ENCODE measurements around the gene OTOG. TPM values are rescaled to one million over a fixed set of nuclear protein-coding genes. Genes with fewer than 3 reads are reported as not detected.

OTOG gene
- total and polyA plus RNA-seq, 2 of the 8 experiments (the other 6 are each of a cell fraction or from before 2014, with no cell fraction given), result 0.41 to 1.5 TPM

GRCh38 chr11:17514476-17514875 is 32.6 kb upstream of the OTOG start:
- Histone ChIP-seq H3K18ac (ENCODE audit: extremely low read depth, low read length) (no peak overlapping the region), H3K4me2 (ENCODE audit: insufficient read depth in 1 of 2, low read depth in 2 of 2, low read length in 2 of 2) (no peak overlapping the region), H3K9me3 (ENCODE audit: insufficient read depth in 2 of 2, low read depth in 1 of 2, low read length in 1 of 2) (no peaks in the 10 kb centered on the region), H3K56ac (replicated peaks; ENCODE audit: insufficient read length, low read depth, low read length) (no peak overlapping the region), H2BK120ac (replicated peaks; ENCODE audit: low read depth, low read length) (no peak overlapping the region), H3K23me2 (ENCODE audit: low read depth, low read length) (no peaks in the 10 kb centered on the region), H3K23ac (ENCODE audit: insufficient read length) (no peak overlapping the region), H3K4me1 (replicated peaks in 1 of 4; ENCODE audit: control insufficient read depth in 3 of 4, insufficient read depth in 4 of 4, low read length in 3 of 4) (peaks cover 0 to 5% (median 2%) of the 10 kb centered on the region in 4 experiments; a peak in 5 of 7 replicates), H3K4ac (replicated peaks; ENCODE audit: insufficient read length, low read depth, low read length) (no peak overlapping the region), H3K27ac (ENCODE audit: low read depth, low read length) (no peak overlapping the region), H2AFZ (ENCODE audit: low read length) (no peak overlapping the region), H2AK5ac (ENCODE audit: low read depth, low read length) (no peak overlapping the region), H3K9ac (replicated peaks in 1 of 4; ENCODE audit: extremely low read depth in 1 of 4, low read depth in 3 of 4, low read length in 3 of 4) (no peak overlapping the region), H3K27me3 (replicated peaks in 1 of 4; ENCODE audit: control insufficient read depth in 3 of 4, extremely low read depth in 1 of 4, insufficient read depth in 3 of 4, low read length in 3 of 4) (no peaks in the 10 kb centered on the region), H3K36me3 (ENCODE audit: control insufficient read depth in 2 of 4, insufficient read depth in 4 of 4, low read length in 3 of 4) (no peaks in the 10 kb centered on the region), H4K20me1 (replicated peaks in 1 of 2; ENCODE audit: control insufficient read depth in 1 of 2, insufficient read depth in 2 of 2, low read length in 2 of 2) (no peaks in the 10 kb centered on the region), H2BK5ac (ENCODE audit: low read depth, low read length) (no peak overlapping the region), H4K5ac (ENCODE audit: insufficient read length, low read depth, low read length) (no peak overlapping the region), H2BK12ac (ENCODE audit: low read depth, low read length) (no peak overlapping the region), H4K8ac (ENCODE audit: extremely low read depth, insufficient read depth, low read length) (no peak overlapping the region), H2BK20ac (ENCODE audit: low read length) (no peak overlapping the region), H4K91ac (replicated peaks; ENCODE audit: insufficient read length, low read length) (no peak overlapping the region), H2BK15ac (ENCODE audit: low read length) (no peak overlapping the region), H3K79me2 (ENCODE audit: control insufficient read depth in 1 of 2, insufficient read depth in 2 of 2, low read length in 2 of 2) (no peaks in the 10 kb centered on the region), H3K14ac (ENCODE audit: insufficient read length) (no peak overlapping the region), H3K4me3 (ENCODE audit: extremely low read depth in 1 of 4, insufficient read depth in 2 of 4, low read depth in 3 of 4, low read length in 4 of 4) (no peak overlapping the region), H3K79me1 (ENCODE audit: low read depth, low read length) (no peaks in the 10 kb centered on the region)
- ChIA-PET CTCF (ENCODE audit: partially characterized antibody) (interaction anchor here (0.8 to 44.8 kb wide), 5 partner anchors 2 to 117 kb away, joined by 5 to 1414 read pairs (median 494); partner anchors contain the start of genes KCNJ11 and USH1C), POLR2A (ENCODE audit: partially characterized antibody) (no interaction called here)
- WGBS, 2 experiments (ENCODE audit: extremely low coverage in 1 of 2, insufficient coverage in 1 of 2, insufficient read length in 1 of 2, insufficient replicate concordance in 2 of 2, low coverage in 1 of 2, low lambda C conversion rate in 2 of 2, missing lambda C conversion rate in 1 of 2), result 74% methylated on average over 4 of the region's 4 CpGs; no CpG with 5 or more reads in 1 of the 2 experiments
- no peak for TF ChIP-seq CTCF (IDR thresholded peaks at IDR 0.05; ENCODE audit: control extremely low read depth in 1 of 3, insufficient read depth in 1 of 3, low read depth in 1 of 3, low read length in 3 of 3)
- no peak for TF ChIP-seq TBP (IDR thresholded peaks at IDR 0.05; ENCODE audit: low read depth, low read length)
- TF ChIP-seq SIN3A (conservative IDR thresholded peaks at IDR 0.05 in 1 of 2, IDR thresholded peaks at IDR 0.05 in 1 of 2; ENCODE audit: low read depth in 1 of 2, low read length in 2 of 2), result no peak
- TF ChIP-seq POLR2AphosphoS5 (IDR thresholded peaks at IDR 0.05; ENCODE audit: low read depth, low read length), result no peak
- TF ChIP-seq TEAD4 (IDR thresholded peaks at IDR 0.05; ENCODE audit: low read depth, low read length), result no peak
- TF ChIP-seq SAP30 (IDR thresholded peaks at IDR 0.05; ENCODE audit: insufficient read depth, insufficient replicate concordance, low read length), result no peak
- no peak for TF ChIP-seq POU5F1 (IDR thresholded peaks at IDR 0.05; ENCODE audit: low read depth, low read length)
- FAIRE-seq (no peak), DNase-seq (ENCODE audit: low read depth in 1 of 2, low spot score in 2 of 2) (no peak)
